ENCODE data around the gene SLC36A2.

The SLC36A2 gene

GRCh38 chr5:151303666-151304065, 43.7 kb downstream of the SLC36A2 start, which contains the start of gene SLC36A3:
TSS of gene SLC36A3 (minus strand) at chr5:151303766. CDS start at chr5:151303354, 412 bp downstream.
- Histone ChIP-seq H3K36me3 (ENCODE audit: control insufficient read depth, insufficient read depth, low read length) (no peaks in the 10 kb centered on the region), H2BK15ac (replicated peaks; ENCODE audit: low read depth) (no peak within 1 kb of the TSS), H3K23ac (ENCODE audit: low read length) (peak within 1 kb of the TSS; percentile 48), H3K79me1 (ENCODE audit: low read length) (no peaks in the 10 kb centered on the region), H2BK120ac (ENCODE audit: low read depth, low read length) (no peak within 1 kb of the TSS), H3K4ac (ENCODE audit: low read depth, low read length) (no peak within 1 kb of the TSS), H4K8ac (ENCODE audit: low read depth, low read length) (no peak within 1 kb of the TSS), H3K4me2 (ENCODE audit: low read length) (no peak within 1 kb of the TSS), H3K27ac (ENCODE audit: low read depth, low read length) (no peak within 1 kb of the TSS), H3K4me1 (ENCODE audit: control insufficient read depth, low read depth, low read length) (peaks cover 6% of the 10 kb centered on the region), H3K79me2 (ENCODE audit: control insufficient read depth, insufficient read depth, low read length) (no peaks in the 10 kb centered on the region), H3K4me3 (ENCODE audit: low read length) (no peak within 1 kb of the TSS), H2BK5ac (ENCODE audit: low read length) (peak within 1 kb of the TSS; percentile 88), H3K9ac (ENCODE audit: low read length) (peak within 1 kb of the TSS; percentile 13), H3K18ac (ENCODE audit: low read length) (no peak within 1 kb of the TSS), H2AK5ac (ENCODE audit: low read length) (peak within 1 kb of the TSS; percentile 97), H3K27me3 (ENCODE audit: insufficient read depth, low read length, poor library complexity) (no peaks in the 10 kb centered on the region), H4K5ac (ENCODE audit: low read length) (no peak within 1 kb of the TSS), H3K56ac (ENCODE audit: low read length) (peak within 1 kb of the TSS; percentile 85)
- no peak for DNase-seq
- no CpG with 5 or more reads among the region's 2 CpGs for WGBS (ENCODE audit: extremely low coverage, insufficient coverage, low lambda C conversion rate)

GRCh38 chr5:151298063-151298855, 49.1 kb downstream of the SLC36A2 start:
- no peak overlapping the region for H2BK15ac ChIP-seq (replicated peaks; ENCODE audit: low read depth)

GRCh38 chr5:151296974-151297373, 50.4 kb downstream of the SLC36A2 start:
- H4K8ac ChIP-seq (ENCODE audit: low read depth, low read length), result no peak overlapping the region
- no peaks in the 10 kb centered on the region for H3K27me3 ChIP-seq (ENCODE audit: insufficient read depth, low read length, poor library complexity)
- H3K4me1 ChIP-seq (ENCODE audit: control insufficient read depth, low read depth, low read length), result no peaks in the 10 kb centered on the region
- no peak overlapping the region for H4K5ac ChIP-seq (ENCODE audit: low read length)
- H3K27ac ChIP-seq (ENCODE audit: low read depth, low read length), result no peak overlapping the region
- DNase-seq, result no peak
- no peak overlapping the region for H2BK120ac ChIP-seq (ENCODE audit: low read depth, low read length)
- H3K56ac ChIP-seq (ENCODE audit: low read length), result no peak overlapping the region
- no peaks in the 10 kb centered on the region for H3K79me2 ChIP-seq (ENCODE audit: control insufficient read depth, insufficient read depth, low read length)
- H3K9ac ChIP-seq (ENCODE audit: low read length), result no peak overlapping the region
- no peaks in the 10 kb centered on the region for H3K79me1 ChIP-seq (ENCODE audit: low read length)
- H2AK5ac ChIP-seq (ENCODE audit: low read length), result no peak overlapping the region
- H2BK5ac ChIP-seq (ENCODE audit: low read length), result no peak overlapping the region
- H2BK15ac ChIP-seq (replicated peaks; ENCODE audit: low read depth), result no peak overlapping the region
- H3K4me2 ChIP-seq (ENCODE audit: low read length), result no peak overlapping the region
- no CpG with 5 or more reads among the region's 2 CpGs for WGBS (ENCODE audit: extremely low coverage, insufficient coverage, low lambda C conversion rate)
- H3K36me3 ChIP-seq (ENCODE audit: control insufficient read depth, insufficient read depth, low read length), result no peaks in the 10 kb centered on the region
- H3K23ac ChIP-seq (ENCODE audit: low read length), result no peak overlapping the region
- H3K18ac ChIP-seq (ENCODE audit: low read length), result no peak overlapping the region
- H3K4me3 ChIP-seq (ENCODE audit: low read length), result no peak overlapping the region
- H3K4ac ChIP-seq (ENCODE audit: low read depth, low read length), result no peak overlapping the region

More at GRCh38 chr5:151298063-151298855, 49.1 kb downstream of the SLC36A2 start:
- H3K9ac ChIP-seq (ENCODE audit: low read length), result no peak overlapping the region
- no peak overlapping the region for H4K8ac ChIP-seq (ENCODE audit: low read depth, low read length)
- no peak overlapping the region for H2BK5ac ChIP-seq (ENCODE audit: low read length)
- H3K4me2 ChIP-seq (ENCODE audit: low read length), result no peak overlapping the region
- no peak overlapping the region for H2AK5ac ChIP-seq (ENCODE audit: low read length)
- H3K4me1 ChIP-seq (ENCODE audit: control insufficient read depth, low read depth, low read length), result peaks cover 6% of the 10 kb centered on the region
- H4K5ac ChIP-seq (ENCODE audit: low read length), result no peak overlapping the region
- H3K79me1 ChIP-seq (ENCODE audit: low read length), result no peaks in the 10 kb centered on the region
- no peak overlapping the region for H3K27ac ChIP-seq (ENCODE audit: low read depth, low read length)
- H3K79me2 ChIP-seq (ENCODE audit: control insufficient read depth, insufficient read depth, low read length), result no peaks in the 10 kb centered on the region
- H2BK120ac ChIP-seq (ENCODE audit: low read depth, low read length), result no peak overlapping the region
- peak; percentile 85 for DNase-seq
- H3K23ac ChIP-seq (ENCODE audit: low read length), result no peak overlapping the region
- H3K56ac ChIP-seq (ENCODE audit: low read length), result no peak overlapping the region
- no CpG with 5 or more reads among the region's 6 CpGs for WGBS (ENCODE audit: extremely low coverage, insufficient coverage, low lambda C conversion rate)
- H3K27me3 ChIP-seq (ENCODE audit: insufficient read depth, low read length, poor library complexity), result no peaks in the 10 kb centered on the region
- no peak overlapping the region for H3K18ac ChIP-seq (ENCODE audit: low read length)
- H3K4ac ChIP-seq (ENCODE audit: low read depth, low read length), result no peak overlapping the region
- no peaks in the 10 kb centered on the region for H3K36me3 ChIP-seq (ENCODE audit: control insufficient read depth, insufficient read depth, low read length)
- no peak overlapping the region for H3K4me3 ChIP-seq (ENCODE audit: low read length)

- Histone ChIP-seq H3K4me3 (ENCODE audit: low read length) (no peak overlapping the region), H3K4ac (ENCODE audit: low read depth, low read length) (no peak overlapping the region), H4K5ac (ENCODE audit: low read length) (no peak overlapping the region), H3K27me3 (ENCODE audit: insufficient read depth, low read length, poor library complexity) (no peaks in the 10 kb centered on the region), H3K36me3 (ENCODE audit: control insufficient read depth, insufficient read depth, low read length) (no peaks in the 10 kb centered on the region), H3K79me1 (ENCODE audit: low read length) (no peaks in the 10 kb centered on the region), H2BK120ac (ENCODE audit: low read depth, low read length) (no peak overlapping the region), H3K9ac (ENCODE audit: low read length) (no peak overlapping the region), H3K56ac (ENCODE audit: low read length) (no peak overlapping the region), H3K23ac (ENCODE audit: low read length) (no peak overlapping the region), H3K18ac (ENCODE audit: low read length) (no peak overlapping the region), H3K4me1 (ENCODE audit: control insufficient read depth, low read depth, low read length) (no peaks in the 10 kb centered on the region), H4K8ac (ENCODE audit: low read depth, low read length) (no peak overlapping the region), H3K79me2 (ENCODE audit: control insufficient read depth, insufficient read depth, low read length) (no peaks in the 10 kb centered on the region), H3K27ac (ENCODE audit: low read depth, low read length) (no peak overlapping the region), H2BK15ac (replicated peaks; ENCODE audit: low read depth) (no peak overlapping the region), H2AK5ac (ENCODE audit: low read length) (no peak overlapping the region), H3K4me2 (ENCODE audit: low read length) (no peak overlapping the region), H2BK5ac (ENCODE audit: low read length) (no peak overlapping the region)
- no peak for DNase-seq
- WGBS (ENCODE audit: extremely low coverage, insufficient coverage, low lambda C conversion rate), result no CpG with 5 or more reads among the region's 1 CpG
Observed at GRCh38 chr5:151296478-151296830, 50.9 kb downstream of the SLC36A2 start.

GRCh38 chr5:151295791-151296477, 51.4 kb downstream of the SLC36A2 start:
- no peak overlapping the region for H2BK15ac ChIP-seq (replicated peaks; ENCODE audit: low read depth)
- H2BK5ac ChIP-seq (ENCODE audit: low read length), result no peak overlapping the region
- H3K18ac ChIP-seq (ENCODE audit: low read length), result no peak overlapping the region
- no peak overlapping the region for H4K5ac ChIP-seq (ENCODE audit: low read length)
- H3K4ac ChIP-seq (ENCODE audit: low read depth, low read length), result no peak overlapping the region
- no peak overlapping the region for H3K4me2 ChIP-seq (ENCODE audit: low read length)
- H3K4me1 ChIP-seq (ENCODE audit: control insufficient read depth, low read depth, low read length), result no peaks in the 10 kb centered on the region
- no peaks in the 10 kb centered on the region for H3K27me3 ChIP-seq (ENCODE audit: insufficient read depth, low read length, poor library complexity)
- WGBS (ENCODE audit: extremely low coverage, insufficient coverage, low lambda C conversion rate), result no CpG with 5 or more reads among the region's 7 CpGs
- H3K79me1 ChIP-seq (ENCODE audit: low read length), result no peaks in the 10 kb centered on the region
- no peak for DNase-seq
- no peaks in the 10 kb centered on the region for H3K36me3 ChIP-seq (ENCODE audit: control insufficient read depth, insufficient read depth, low read length)
- no peak overlapping the region for H3K56ac ChIP-seq (ENCODE audit: low read length)
- no peak overlapping the region for H3K27ac ChIP-seq (ENCODE audit: low read depth, low read length)
- H3K4me3 ChIP-seq (ENCODE audit: low read length), result no peak overlapping the region
- no peak overlapping the region for H2AK5ac ChIP-seq (ENCODE audit: low read length)
- H2BK120ac ChIP-seq (ENCODE audit: low read depth, low read length), result no peak overlapping the region
- H4K8ac ChIP-seq (ENCODE audit: low read depth, low read length), result no peak overlapping the region
- H3K23ac ChIP-seq (ENCODE audit: low read length), result no peak overlapping the region
- no peaks in the 10 kb centered on the region for H3K79me2 ChIP-seq (ENCODE audit: control insufficient read depth, insufficient read depth, low read length)
- H3K9ac ChIP-seq (ENCODE audit: low read length), result no peak overlapping the region

Measured in mesendoderm (in vitro differentiated cells).